ENCODE results near the gene PEPD. TPM values are rescaled to one million over a fixed set of nuclear protein-coding genes. Genes with fewer than 3 reads are reported as not detected.

The PEPD gene
- polyA plus RNA-seq, 1 donor from 2014 or later, result 43.9 TPM

- no peaks in the 10 kb centered on the region for H3F3A ChIP-seq (ENCODE audit: insufficient read depth, low read length, poor library complexity, severe bottlenecking)
- no peak overlapping the region for H3K27ac ChIP-seq (ENCODE audit: low read length)
- H3K9ac ChIP-seq (ENCODE audit: low read length), result no peak overlapping the region
- no peaks in the 10 kb centered on the region for H3K27me3 ChIP-seq (ENCODE audit: insufficient read depth, low read depth, low read length)
- H3K36me3 ChIP-seq (ENCODE audit: insufficient read depth, low read length), result no peaks in the 10 kb centered on the region
- no peak overlapping the region for H3K4me3 ChIP-seq (ENCODE audit: low read length)
- H2AFZ ChIP-seq (ENCODE audit: low read depth, low read length), result no peak overlapping the region
- no peaks in the 10 kb centered on the region for H3K9me3 ChIP-seq (ENCODE audit: low read length)
- H3K9me2 ChIP-seq (ENCODE audit: insufficient read depth, low read length), result no peaks in the 10 kb centered on the region
- no peaks in the 10 kb centered on the region for H4K20me1 ChIP-seq (ENCODE audit: insufficient read depth)
- no peak overlapping the region for H3K4me2 ChIP-seq (ENCODE audit: low read length)
- H3K79me2 ChIP-seq (replicated peaks; ENCODE audit: insufficient read depth, low read length), result no peaks in the 10 kb centered on the region
- TF ChIP-seq POLR2AphosphoS5 (IDR thresholded peaks at IDR 0.05), result no peak
- TF ChIP-seq CTCF (IDR thresholded peaks at IDR 0.05; ENCODE audit: poor library complexity, severe bottlenecking), result no peak
- no peak for TF ChIP-seq SMC3 (conservative IDR thresholded peaks at IDR 0.05; ENCODE audit: poor library complexity)
- no peak for TF ChIP-seq RAD21 (conservative IDR thresholded peaks at IDR 0.05)
- TF ChIP-seq EP300 (conservative IDR thresholded peaks at IDR 0.05; ENCODE audit: poor library complexity, severe bottlenecking), result no peak
- no peak for TF ChIP-seq EZH2 (IDR thresholded peaks at IDR 0.05; ENCODE audit: borderline replicate concordance, insufficient read depth, low read length, poor library complexity, severe bottlenecking)
- TF ChIP-seq REST (IDR thresholded peaks at IDR 0.05; ENCODE audit: borderline replicate concordance), result no peak
- no peak for TF ChIP-seq TAF1 (IDR thresholded peaks at IDR 0.05; ENCODE audit: low read depth)
- TF ChIP-seq MXI1 (conservative IDR thresholded peaks at IDR 0.05; ENCODE audit: poor library complexity, severe bottlenecking), result no peak
Observed at GRCh38 chr19:33500586-33500985, 21.0 kb downstream of the PEPD start.

- Histone ChIP-seq H3K9ac (ENCODE audit: low read length) (no peak overlapping the region), H3K9me3 (ENCODE audit: low read length) (no peaks in the 10 kb centered on the region), H3K36me3 (ENCODE audit: insufficient read depth, low read length) (no peaks in the 10 kb centered on the region), H3K4me2 (ENCODE audit: low read length) (no peak overlapping the region), H3K9me2 (ENCODE audit: insufficient read depth, low read length) (no peaks in the 10 kb centered on the region), H2AFZ (ENCODE audit: low read depth, low read length) (no peak overlapping the region), H3K27me3 (ENCODE audit: insufficient read depth, low read depth, low read length) (no peaks in the 10 kb centered on the region), H3K79me2 (replicated peaks; ENCODE audit: insufficient read depth, low read length) (no peaks in the 10 kb centered on the region), H3K4me3 (ENCODE audit: low read length) (no peak overlapping the region), H3F3A (ENCODE audit: insufficient read depth, low read length, poor library complexity, severe bottlenecking) (no peaks in the 10 kb centered on the region), H4K20me1 (ENCODE audit: insufficient read depth) (no peaks in the 10 kb centered on the region), H3K27ac (ENCODE audit: low read length) (no peak overlapping the region)
- TF ChIP-seq EZH2 (IDR thresholded peaks at IDR 0.05; ENCODE audit: borderline replicate concordance, insufficient read depth, low read length, poor library complexity, severe bottlenecking), result no peak
- no peak for TF ChIP-seq REST (IDR thresholded peaks at IDR 0.05; ENCODE audit: borderline replicate concordance)
- TF ChIP-seq CTCF (IDR thresholded peaks at IDR 0.05; ENCODE audit: poor library complexity, severe bottlenecking), result no peak
- TF ChIP-seq TAF1 (IDR thresholded peaks at IDR 0.05; ENCODE audit: low read depth), result no peak
- TF ChIP-seq RAD21 (conservative IDR thresholded peaks at IDR 0.05), result no peak
- TF ChIP-seq POLR2AphosphoS5 (IDR thresholded peaks at IDR 0.05), result no peak
- no peak for TF ChIP-seq SMC3 (conservative IDR thresholded peaks at IDR 0.05; ENCODE audit: poor library complexity)
- no peak for TF ChIP-seq MXI1 (conservative IDR thresholded peaks at IDR 0.05; ENCODE audit: poor library complexity, severe bottlenecking)
- TF ChIP-seq EP300 (conservative IDR thresholded peaks at IDR 0.05; ENCODE audit: poor library complexity, severe bottlenecking), result no peak
Observed at GRCh38 chr19:33499671-33500506, 21.7 kb downstream of the PEPD start.
